ENCODE results near the gene PPARG. TPM values are rescaled to one million over a fixed set of nuclear protein-coding genes. Genes with fewer than 3 reads are reported as not detected.

PPARG gene
- total and polyA plus RNA-seq, 9 donors, result 12.8 to 53.6 (median 32.4) TPM

DNA sequence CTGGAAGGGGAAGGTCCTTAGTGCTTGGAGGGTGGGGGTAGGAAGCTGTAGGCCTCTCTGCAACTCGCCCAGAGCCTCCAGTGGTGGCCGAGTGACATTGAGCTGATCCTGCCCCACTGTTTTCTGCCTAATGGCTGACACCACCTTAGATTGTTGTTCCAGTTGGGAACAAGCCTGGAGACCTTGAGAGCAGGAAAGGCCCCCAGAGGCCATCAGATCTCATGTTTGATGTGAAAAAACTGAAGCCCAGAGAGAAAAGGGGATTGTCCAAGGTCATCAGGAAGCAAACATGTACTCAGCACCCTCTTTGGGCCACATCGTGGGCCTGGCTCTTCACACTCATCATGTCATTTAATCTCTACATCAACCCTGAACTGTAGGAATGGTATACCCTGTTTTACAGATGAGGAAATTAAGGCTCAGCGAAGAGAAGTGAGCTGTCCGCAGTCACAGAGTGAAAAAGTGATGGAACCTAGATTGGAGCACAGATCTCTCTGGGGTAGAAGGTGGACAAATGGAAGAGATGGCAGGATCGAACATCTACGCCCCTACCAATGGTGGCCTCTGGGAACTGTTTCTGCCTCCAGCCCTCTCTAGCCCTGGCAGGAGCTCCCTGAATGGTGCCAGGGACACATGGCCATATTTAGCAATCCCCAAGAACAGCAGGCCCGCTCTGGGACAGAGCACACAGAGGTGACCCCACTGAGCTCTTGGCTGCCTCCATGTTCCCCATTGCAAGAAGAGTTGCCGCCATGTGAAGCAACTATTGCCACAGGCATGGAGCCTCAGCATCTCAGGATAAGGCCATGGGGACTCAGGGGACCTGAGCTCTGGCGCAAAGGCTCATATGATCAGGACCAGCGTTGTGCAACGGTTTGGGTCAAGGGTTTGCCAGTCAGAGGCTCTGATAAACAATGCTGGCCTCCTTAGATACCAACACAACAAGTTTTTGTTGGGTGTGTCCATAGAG lies 163.8 kb downstream of the PPARG start:
- no peak overlapping the region for H3K4me3 ChIP-seq
- no peaks in the 10 kb centered on the region for H3K36me3 ChIP-seq
- no peaks in the 10 kb centered on the region for H3K9me3 ChIP-seq
- no peaks in the 10 kb centered on the region for H3K27me3 ChIP-seq
- H3K4me1 ChIP-seq (ENCODE audit: insufficient read depth), result no peaks in the 10 kb centered on the region
- intact Hi-C loops (cut with DNase I), result no loop called here
- no peak for DNase-seq
- WGBS, 3 donors, result 94 to 97% (median 94%) methylated on average over 12 of the region's 12 CpGs
- H3K27ac ChIP-seq, result no peak overlapping the region
- no peak for TF ChIP-seq EP300 (IDR thresholded peaks at IDR 0.05)
- no peak for TF ChIP-seq POLR2A (IDR thresholded peaks at IDR 0.05)
- TF ChIP-seq, protein P1, sequence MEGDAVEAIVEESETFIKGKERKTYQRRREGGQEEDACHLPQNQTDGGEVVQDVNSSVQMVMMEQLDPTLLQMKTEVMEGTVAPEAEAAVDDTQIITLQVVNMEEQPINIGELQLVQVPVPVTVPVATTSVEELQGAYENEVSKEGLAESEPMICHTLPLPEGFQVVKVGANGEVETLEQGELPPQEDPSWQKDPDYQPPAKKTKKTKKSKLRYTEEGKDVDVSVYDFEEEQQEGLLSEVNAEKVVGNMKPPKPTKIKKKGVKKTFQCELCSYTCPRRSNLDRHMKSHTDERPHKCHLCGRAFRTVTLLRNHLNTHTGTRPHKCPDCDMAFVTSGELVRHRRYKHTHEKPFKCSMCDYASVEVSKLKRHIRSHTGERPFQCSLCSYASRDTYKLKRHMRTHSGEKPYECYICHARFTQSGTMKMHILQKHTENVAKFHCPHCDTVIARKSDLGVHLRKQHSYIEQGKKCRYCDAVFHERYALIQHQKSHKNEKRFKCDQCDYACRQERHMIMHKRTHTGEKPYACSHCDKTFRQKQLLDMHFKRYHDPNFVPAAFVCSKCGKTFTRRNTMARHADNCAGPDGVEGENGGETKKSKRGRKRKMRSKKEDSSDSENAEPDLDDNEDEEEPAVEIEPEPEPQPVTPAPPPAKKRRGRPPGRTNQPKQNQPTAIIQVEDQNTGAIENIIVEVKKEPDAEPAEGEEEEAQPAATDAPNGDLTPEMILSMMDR (IDR thresholded peaks at IDR 0.05), result no peak

DNA sequence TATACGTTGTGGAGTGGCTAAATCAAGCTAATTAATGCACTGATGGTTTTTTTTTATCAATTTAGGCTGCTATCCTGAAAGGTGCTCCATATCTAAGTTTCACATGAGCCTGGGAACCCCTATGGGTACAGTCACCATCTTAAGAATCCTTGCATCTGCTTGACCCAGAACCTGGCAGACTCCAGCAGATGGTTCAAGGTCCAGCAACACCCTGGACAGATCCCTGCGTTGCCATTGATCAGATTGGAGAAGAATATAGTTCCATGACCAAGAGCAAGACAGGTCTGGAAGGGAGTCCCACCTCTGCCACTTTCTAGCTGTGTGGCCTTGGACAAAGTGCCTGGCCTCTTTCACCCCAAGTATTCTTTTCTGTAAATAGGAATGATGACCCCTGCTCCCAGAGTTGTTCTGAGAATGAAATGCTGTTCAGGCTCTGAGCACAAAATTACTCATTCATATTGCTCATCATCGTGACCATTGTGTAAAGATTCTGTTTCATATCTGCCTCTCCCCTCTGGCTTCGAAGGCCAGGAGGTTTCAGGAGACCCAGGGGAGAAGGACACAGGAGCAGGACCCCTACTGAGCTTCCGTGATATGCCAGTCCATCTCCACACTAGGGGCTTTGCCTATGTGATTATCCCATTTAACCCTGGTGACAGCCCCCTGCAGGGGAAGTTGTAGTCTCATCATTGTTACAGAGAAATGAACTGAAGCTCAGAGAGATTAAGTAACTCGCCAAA lies 165.4 kb downstream of the PPARG start:
- Histone ChIP-seq H3K36me3 (no peaks in the 10 kb centered on the region), H3K4me3 (no peak overlapping the region), H3K27ac (no peak overlapping the region), H3K27me3 (no peaks in the 10 kb centered on the region), H3K9me3 (no peaks in the 10 kb centered on the region), H3K4me1 (ENCODE audit: insufficient read depth) (no peaks in the 10 kb centered on the region)
- WGBS, 3 donors, result 76 to 87% (median 81%) methylated on average over 6 of the region's 6 CpGs
- DNase-seq, result no peak
- intact Hi-C loops (cut with DNase I), result no loop called here
- no peak for TF ChIP-seq POLR2A (IDR thresholded peaks at IDR 0.05)
- no peak for TF ChIP-seq EP300 (IDR thresholded peaks at IDR 0.05)
- TF ChIP-seq, protein P1 (IDR thresholded peaks at IDR 0.05), result no peak

DNA sequence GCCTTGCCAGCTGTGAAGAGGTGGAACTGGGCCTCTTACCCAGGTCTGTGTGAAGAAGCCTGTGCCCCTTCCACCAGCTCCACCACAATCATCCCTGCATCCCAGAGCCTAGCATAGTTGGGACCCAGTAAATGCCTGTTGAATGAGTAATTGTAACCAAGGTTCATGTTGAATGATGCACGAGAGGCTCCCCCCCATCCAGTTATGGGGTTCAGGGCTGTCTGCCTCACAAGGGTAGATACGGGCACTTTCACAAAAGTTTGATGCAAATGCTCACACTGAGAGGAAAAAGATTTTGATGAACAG lies 165.9 kb downstream of the PPARG start:
- Histone ChIP-seq H3K27me3 (no peaks in the 10 kb centered on the region), H3K36me3 (no peaks in the 10 kb centered on the region), H3K4me3 (no peak overlapping the region), H3K27ac (no peak overlapping the region), H3K4me1 (ENCODE audit: insufficient read depth) (no peaks in the 10 kb centered on the region), H3K9me3 (no peaks in the 10 kb centered on the region)
- TF ChIP-seq EP300 (IDR thresholded peaks at IDR 0.05) (no peak), POLR2A (IDR thresholded peaks at IDR 0.05) (no peak)
- TF ChIP-seq, protein P1 (IDR thresholded peaks at IDR 0.05), result no peak
- no peak for DNase-seq
- intact Hi-C loops (cut with DNase I), result no loop called here
- 86 to 90% (median 88%) methylated on average over 2 of the region's 2 CpGs for WGBS, 3 donors

DNA sequence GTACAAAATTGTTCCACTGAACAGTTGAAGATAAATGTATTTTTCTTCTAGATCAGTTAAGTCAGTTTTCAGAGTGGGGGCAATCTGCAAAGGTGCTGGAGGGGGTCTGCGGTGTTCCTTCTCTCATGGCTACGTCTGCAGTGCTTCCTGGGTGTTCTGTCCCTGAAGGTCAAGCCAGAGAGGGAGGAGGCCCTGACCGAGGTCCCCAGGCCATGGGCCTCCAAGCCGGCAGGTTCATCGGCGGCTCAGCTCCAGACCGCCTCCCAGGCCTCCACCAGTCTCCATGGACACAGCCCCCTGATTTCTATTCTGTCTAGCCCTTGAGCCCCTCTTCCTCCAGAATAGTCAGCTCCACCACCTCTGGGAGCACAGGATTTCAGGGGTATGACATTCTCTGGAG lies 166.9 kb downstream of the PPARG start:
- 92 to 98% (median 94%) methylated on average over 7 of the region's 7 CpGs for WGBS, 3 donors
- Histone ChIP-seq H3K27ac (no peak overlapping the region), H3K4me3 (no peak overlapping the region), H3K9me3 (no peaks in the 10 kb centered on the region), H3K36me3 (no peaks in the 10 kb centered on the region), H3K4me1 (ENCODE audit: insufficient read depth) (no peaks in the 10 kb centered on the region), H3K27me3 (no peaks in the 10 kb centered on the region)
- no peak for DNase-seq
- intact Hi-C loops (cut with DNase I), result no loop called here
- TF ChIP-seq, protein P1 (IDR thresholded peaks at IDR 0.05), result no peak
- no peak for TF ChIP-seq POLR2A (IDR thresholded peaks at IDR 0.05)
- TF ChIP-seq EP300 (IDR thresholded peaks at IDR 0.05), result no peak
